A549 (cell line): ENCODE measurements around the gene ZMYND8. TPM values are rescaled to one million over a fixed set of nuclear protein-coding genes. Genes with fewer than 3 reads are reported as not detected.

ENCODE experiments used
- ATOH8 ChIP-seq: fragments of 250-450 bp; sonication (Bioruptor Pico); IDR thresholded peaks from 2 replicates; pipeline ENCODE4 v1.5.0; 2020; ENCODE audit warnings: low read depth, mild to moderate bottlenecking, moderate library complexity
- BCL3 ChIP-seq: fragments of >200 bp; sonication (Bioruptor Twin); formaldehyde crosslinking; IDR thresholded peaks from 3 replicates; pipeline ENCODE4 v1.6.1; 2016
- BHLHE40 ChIP-seq: IDR thresholded peaks from 2 replicates; pipeline ENCODE4 v1.6.1; 2012; ENCODE audit warnings: low read depth, low read length, inconsistent platforms
- CHD2 ChIP-seq: fragments of 150-350 bp; IDR thresholded peaks from 2 replicates; pipeline ENCODE4 v1.6.1; 2014; ENCODE audit warnings: low read length; ENCODE audit not compliant: partially characterized antibody
- E2F6 ChIP-seq: IDR thresholded peaks from 2 replicates; pipeline ENCODE4 v1.6.1; 2012; ENCODE audit warnings: low read depth, borderline replicate concordance
- FOSB ChIP-seq: fragments of 250-450 bp; sonication (Bioruptor Pico); IDR thresholded peaks from 2 replicates; pipeline ENCODE4 v1.5.0; 2020; ENCODE audit warnings: mild to moderate bottlenecking, moderate library complexity
- GATA3 ChIP-seq: IDR thresholded peaks from 2 replicates; pipeline ENCODE4 v1.6.1; 2012; ENCODE audit warnings: borderline replicate concordance
- HDAC2 ChIP-seq: fragments of 200-600 bp; sonication (generic); IDR thresholded peaks from 2 replicates; pipeline ENCODE4 v1.6.1; 2016
- HMGXB4 ChIP-seq: fragments of 250-450 bp; sonication (Bioruptor Pico); IDR thresholded peaks from 2 replicates; pipeline ENCODE4 v1.5.0; 2021; ENCODE audit warnings: mild to moderate bottlenecking, moderate library complexity, borderline replicate concordance
- HOXB13 ChIP-seq: fragments of 250-450 bp; sonication (Bioruptor Pico); IDR thresholded peaks from 2 replicates; pipeline ENCODE4 v1.5.0; 2020; ENCODE audit warnings: low read depth, mild to moderate bottlenecking, moderate library complexity
- JUN ChIP-seq, 2 experiments: fragments of >200 bp; sonication (Bioruptor Twin); formaldehyde crosslinking; IDR thresholded peaks; 2 replicates in 1 of 2; 3 replicates in 1 of 2; pipeline ENCODE4 v1.6.1; 2016 to 2017
- KDM5A ChIP-seq: fragments of 200-600 bp; sonication (generic); IDR thresholded peaks from 2 replicates; pipeline ENCODE4 v1.6.1; 2016; ENCODE audit warnings: antibody characterized with exemption, mild to moderate bottlenecking
- MAX ChIP-seq: IDR thresholded peaks from 2 replicates; pipeline ENCODE4 v1.6.1; 2012
- MAZ ChIP-seq: fragments of 150-350 bp; IDR thresholded peaks from 2 replicates; pipeline ENCODE4 v1.6.1; 2014; ENCODE audit warnings: antibody characterized with exemption, low read depth, low read length, borderline replicate concordance
- MYC ChIP-seq: IDR thresholded peaks from 2 replicates; pipeline ENCODE4 v1.6.1; 2012; ENCODE audit warnings: mild to moderate bottlenecking, inconsistent platforms, low read length, improper control_type of control experiment, borderline replicate concordance
- NPAS2 ChIP-seq: fragments of 250-450 bp; sonication (Bioruptor Pico); IDR thresholded peaks from 2 replicates; pipeline ENCODE4 v1.8.0; 2022; ENCODE audit warnings: mild to moderate bottlenecking, moderate library complexity, borderline replicate concordance
- NR3C1 ChIP-seq: fragments of >200 bp; sonication (Bioruptor Twin); formaldehyde crosslinking; IDR thresholded peaks from 3 replicates; pipeline ENCODE4 v1.6.1; 2017
- PBX3 ChIP-seq: IDR thresholded peaks from 2 replicates; pipeline ENCODE4 v1.6.1; 2012
- POLR2AphosphoS2 ChIP-seq: conservative IDR thresholded peaks from 2 replicates; pipeline ENCODE4 v1.6.1; 2012; ENCODE audit warnings: low read length, improper control_type of control experiment, inconsistent platforms
- RAD21 ChIP-seq, 2 experiments: fragments of >200 bp in 1 of 2; sonication (Bioruptor Twin) in 1 of 2; formaldehyde crosslinking in 1 of 2; IDR thresholded peaks in 1 of 2; conservative IDR thresholded peaks in 1 of 2; 2 replicates in 1 of 2; 3 replicates in 1 of 2; pipeline ENCODE4 v1.6.1; 2012 to 2018; ENCODE audit warnings: inconsistent platforms in 1 of 2
- TFCP2L1 ChIP-seq: fragments of 250-450 bp; sonication (Bioruptor Pico); IDR thresholded peaks from 2 replicates; pipeline ENCODE4 v1.5.0; 2021; ENCODE audit warnings: mild to moderate bottlenecking
- TP53 ChIP-seq: fragments of 250-450 bp; sonication (Bioruptor Pico); IDR thresholded peaks from 2 replicates; pipeline ENCODE4 v1.5.0; 2021; ENCODE audit warnings: mild to moderate bottlenecking, moderate library complexity
- ZFP36 ChIP-seq: fragments of 450-650 bp; IDR thresholded peaks from 2 replicates; pipeline ENCODE4 v1.6.1; 2014; ENCODE audit warnings: borderline replicate concordance; ENCODE audit not compliant: partially characterized antibody
- polyA plus RNA-seq, 4 experiments: library from polyadenylated mRNA; depleted of rRNA in 3 of 4; stranded (reverse); fragments of >200 nt; fragmentation: RNase III in 1 of 4; extraction: RNeasy Plus Mini Kit Qiagen cat#74134 plus additional on column Dnase treatment in 1 of 4; gene quantifications; 2 replicates in 3 of 4; 3 replicates in 1 of 4; pipeline ENCODE4 v1.2.3, GENCODE V29; 2011 to 2017

The ZMYND8 gene
- polyA plus RNA-seq, 2 of the 4 experiments (the other 2 are of a cell fraction) = 10.4 to 24.9 TPM

GRCh38 chr20:47358672-47359529 lies 2.4 kb upstream of the ZMYND8 start (continued):
- TF ChIP-seq TP53 (CRISPR knock-in tag) = peak; percentile 72; the same call in 1 of the 2 replicates
- TF ChIP-seq ZFP36 = no peak
- peak; percentile 16; the same call in 1 of the 2 replicates for TF ChIP-seq TFCP2L1 (CRISPR knock-in tag)
- TF ChIP-seq GATA3 = peak; percentile 82
- TF ChIP-seq HOXB13 (CRISPR knock-in tag) = peak; percentile 89
- TF ChIP-seq HDAC2 = no peak
- TF ChIP-seq HMGXB4 (CRISPR knock-in tag) = no peak
- 0 out of 2 replicates have a peak, but pooled peaks have one; percentile 44 for TF ChIP-seq MYC
- TF ChIP-seq FOSB (CRISPR knock-in tag) = peak; percentile 80
- TF ChIP-seq BHLHE40 = no peak
- TF ChIP-seq JUN (IDR thresholded peaks at IDR 0.05) = peak; percentile 87 to 94
- no peak for TF ChIP-seq NPAS2
- no peak for TF ChIP-seq E2F6
- TF ChIP-seq ATOH8 (CRISPR knock-in tag) = peak; percentile 84
- peak; percentile 83 for TF ChIP-seq BCL3
- no peak for TF ChIP-seq CHD2
- no peak for TF ChIP-seq NR3C1
- TF ChIP-seq PBX3 = no peak
- no peak for TF ChIP-seq POLR2AphosphoS2
- no peak for TF ChIP-seq MAZ
- TF ChIP-seq MAX = peak; percentile 64
- no peak for TF ChIP-seq KDM5A
- TF ChIP-seq RAD21 (conservative IDR thresholded peaks at IDR 0.05 in 1 of 2, IDR thresholded peaks at IDR 0.05 in 1 of 2) = peak in 1 of 2 experiments; percentile 61; a peak in 3 of 5 replicates
